B cell (primary cell): Measurements from ENCODE around the gene ZNF816. TPM values are rescaled to one million over a fixed set of nuclear protein-coding genes. Genes with fewer than 3 reads are reported as not detected.

Experiments
- ATAC-seq: fragments of 200-7000 bp; cut with Tn5 transposase; one replicate; pipeline ENCODE4 v1.10.0; 2021; ENCODE audit warnings: low read depth, mild to moderate bottlenecking, moderate number of reproducible peaks, moderate library complexity
- CTCF ChIA-PET: fragments of 350-600 bp; sonication (Branson Sonifier 250); formaldehyde crosslinking; loops from one replicate; lab custom pipeline; 2021; ENCODE audit warnings: antibody characterized with exemption, inconsistent platforms; lab: Charles Lee
- POLR2A ChIA-PET: fragments of 350-600 bp; sonication (Branson Sonifier 250); formaldehyde crosslinking; loops from one replicate; lab custom pipeline; 2021; ENCODE audit warnings: antibody characterized with exemption; lab: Charles Lee
- DNase-seq: peaks from one replicate; pipeline ENCODE4 v3.0.0; 2013
- H2AFZ ChIP-seq: 2 replicates; pipeline ENCODE4 v1.6.1; 2012; ENCODE audit warnings: mild to moderate bottlenecking, low read depth, low read length; ENCODE audit not compliant: insufficient read depth, poor library complexity, severe bottlenecking
- H3K27ac ChIP-seq, 2 donors: 1 replicate in 1 of 2; 2 replicates in 1 of 2; pipeline ENCODE4 v1.5.1; 2012 to 2013; ENCODE audit warnings: low read length in 2 of 2, mild to moderate bottlenecking in 2 of 2, moderate library complexity in 1 of 2
- H3K27me3 ChIP-seq, 4 experiments: fragments of 200-600 bp in 1 of 4; sonication (generic) in 1 of 4; replicated peaks in 1 of 4; 1 replicate in 2 of 4; 2 replicates in 2 of 4; pipeline versions ENCODE4 v1.6.1 to v1.7.0; 2013 to 2016; ENCODE audit warnings: low read length in 3 of 4, mild to moderate bottlenecking in 2 of 4, mixed read lengths in 1 of 4, moderate library complexity in 1 of 4; ENCODE audit not compliant: insufficient read depth in 4 of 4, control insufficient read depth in 3 of 4; ENCODE audit errors: control extremely low read depth in 1 of 4
- H3K36me3 ChIP-seq, 2 experiments: replicated peaks in 1 of 2; 1 replicate in 1 of 2; 2 replicates in 1 of 2; pipeline versions ENCODE4 v1.6.1 to v1.7.1; 2013; ENCODE audit warnings: low read length in 1 of 2; ENCODE audit not compliant: insufficient read depth in 2 of 2, control insufficient read depth in 1 of 2; ENCODE audit errors: control extremely low read depth in 1 of 2, extremely low read depth in 1 of 2
- H3K4me1 ChIP-seq, 2 donors: fragments of 200-600 bp in 1 of 2; sonication (generic) in 1 of 2; 1 replicate in 1 of 2; 2 replicates in 1 of 2; pipeline versions ENCODE4 v1.5.1 to v1.6.1; 2013 to 2017; ENCODE audit warnings: low read length in 2 of 2; ENCODE audit not compliant: control insufficient read depth in 2 of 2, insufficient read depth in 2 of 2
- H3K4me2 ChIP-seq: replicated peaks from 2 replicates; pipeline ENCODE3; 2012; ENCODE audit warnings: mild to moderate bottlenecking, low read depth, low read length; ENCODE audit not compliant: poor library complexity, severe bottlenecking
- H3K4me3 ChIP-seq, 5 experiments: fragments of 200-600 bp in 1 of 5; sonication (generic) in 1 of 5; 1 replicate in 3 of 5; 2 replicates in 2 of 5; pipeline versions ENCODE4 v1.5.1 to v1.7.0; 2011 to 2016; ENCODE audit warnings: low read length in 4 of 5, mild to moderate bottlenecking in 4 of 5, low read depth in 2 of 5, control low read depth in 1 of 5, moderate library complexity in 1 of 5; ENCODE audit not compliant: insufficient read depth in 1 of 5; ENCODE audit errors: control extremely low read depth in 1 of 5, extremely low read depth in 1 of 5
- H3K79me2 ChIP-seq: fragments of 200-600 bp; sonication (generic); one replicate; pipeline ENCODE4 v1.6.0; 2016; ENCODE audit warnings: low read length; ENCODE audit not compliant: control insufficient read depth, insufficient read depth
- H3K9ac ChIP-seq: fragments of 200-600 bp; sonication (generic); 2 replicates; pipeline ENCODE4 v1.6.1; 2017; ENCODE audit warnings: mild to moderate bottlenecking, low read length, moderate library complexity
- H3K9me3 ChIP-seq, 3 donors: one replicate each; pipeline versions ENCODE4 v1.6.1 to v1.7.1; 2013; ENCODE audit warnings: low read length in 2 of 3; ENCODE audit not compliant: control insufficient read depth in 2 of 3, insufficient read depth in 1 of 3; ENCODE audit errors: control extremely low read depth in 1 of 3
- H4K20me1 ChIP-seq: 2 replicates; pipeline ENCODE4 v1.6.0; 2012; ENCODE audit warnings: mild to moderate bottlenecking, low read length; ENCODE audit not compliant: insufficient read depth, control insufficient read depth, poor library complexity, severe bottlenecking
- H3K27ac Mint-ChIP-seq: one replicate; pipeline ENCODE4 v1.8.0; 2021; ENCODE audit warnings: mixed read lengths
- H3K27me3 Mint-ChIP-seq: one replicate; pipeline ENCODE4 v1.8.0; 2021; ENCODE audit warnings: mixed read lengths
- H3K4me1 Mint-ChIP-seq: one replicate; pipeline ENCODE4 v1.8.0; 2021; ENCODE audit warnings: mixed read lengths
- H3K4me3 Mint-ChIP-seq: one replicate; pipeline ENCODE4 v1.8.0; 2021; ENCODE audit warnings: mixed read lengths
- H3K9me3 Mint-ChIP-seq: one replicate; pipeline ENCODE4 v1.8.0; 2022; ENCODE audit warnings: mixed read lengths; ENCODE audit not compliant: insufficient read depth
- CTCF ChIP-seq: fragments of 200-600 bp; IDR thresholded peaks from one replicate; pipeline ENCODE4 v1.8.0; 2022; ENCODE audit warnings: antibody characterized with exemption, mild to moderate bottlenecking
- EZH2 ChIP-seq: IDR thresholded peaks from 2 replicates; pipeline ENCODE4 v1.6.1; 2012; ENCODE audit warnings: borderline replicate concordance, low read depth, mild to moderate bottlenecking, moderate library complexity, low read length; ENCODE audit not compliant: insufficient read depth, poor library complexity, severe bottlenecking
- WGBS: methylation state at CpG from one replicate; pipeline ENCODE4 v1.1.5; 2013; ENCODE audit warnings: missing lambda C conversion rate; ENCODE audit not compliant: insufficient coverage; 5-methylcytosine and 5-hydroxymethylcytosine counted together
- intact Hi-C: fragments of 100-400 bp; cut with micrococcal nuclease; formaldehyde crosslinking; loops from one replicate; pipeline ENCODE4 v1.10.0; 2022
- polyA plus RNA-seq: library from polyadenylated mRNA; depleted of rRNA; stranded (reverse); fragments of >200 nt; gene quantifications from 2 replicates; pipeline ENCODE4 v1.2.3, GENCODE V29; 2012
- total RNA-seq, 2 donors: library from RNA; stranded (reverse); fragments of 120-200 nt in 1 of 2; gene quantifications; 1 replicate in 1 of 2; 2 replicates in 1 of 2; pipeline versions ENCODE4 v1.2.3 to v1.2.4, GENCODE V29; 2013 to 2022

ZNF816 gene
- total and polyA plus RNA-seq, 2 donors (not counting 1 experiment from before 2014, with no cell fraction given): 4.5 to 25.0 TPM

GRCh38 chr19:52923778-52924593, 38.7 kb downstream of the ZNF816 start:
- intact Hi-C loops: loop anchor here (2.0 kb wide), 4 partner anchors 19 to 179 kb away; partner anchors contain the start of genes ZNF160, ZNF320 and ZNF816
- CTCF ChIA-PET: interaction anchor here (0.7 kb wide), 1 partner anchor 1623 kb away, joined by 3 read pairs; no protein-coding TSS in a partner anchor
- Mint-ChIP-seq H3K9me3 (no peaks in the 10 kb centered on the region), H3K27ac (peak overlapping the region; percentile 93), H3K4me3 (peak overlapping the region; percentile 97), H3K27me3 (no peaks in the 10 kb centered on the region), H3K4me1 (peaks cover 28% of the 10 kb centered on the region)
- H3K36me3 ChIP-seq: peaks cover 1 to 8% of the 10 kb centered on the region in 2 experiments
- WGBS: 89% methylated on average over 9 of the region's 18 CpGs
- POLR2A ChIA-PET: interaction anchor here (0.6 kb wide), 1 partner anchor 137 kb away, joined by 4 read pairs; no protein-coding TSS in a partner anchor
- H3K79me2 ChIP-seq: peaks cover 5% of the 10 kb centered on the region
- TF ChIP-seq CTCF: no peak
- no peak for TF ChIP-seq EZH2
- H3K27ac ChIP-seq: peak overlapping the region in 1 of 2 donors; percentile 54
- peak overlapping the region; percentile 93 for H3K4me2 ChIP-seq
- ATAC-seq (no peak), DNase-seq (no peak)
- peak overlapping the region; percentile 95 for H2AFZ ChIP-seq
- peak overlapping the region; percentile 47 to 97 (median 87) for H3K4me3 ChIP-seq
- H3K4me1 ChIP-seq: peaks cover 11 to 18% of the 10 kb centered on the region in 2 donors
- peaks cover 0 to 6% (median 0%) of the 10 kb centered on the region in 3 donors for H3K9me3 ChIP-seq
- peak overlapping the region; percentile 94 for H3K9ac ChIP-seq
- no peaks in the 10 kb centered on the region for H3K27me3 ChIP-seq
- no peaks in the 10 kb centered on the region for H4K20me1 ChIP-seq
